Forelimb muscle (tissue), 1 donor: ENCODE results near the gene TET2. TPM values are rescaled to one million over a fixed set of nuclear protein-coding genes. Genes with fewer than 3 reads are reported as not detected.

ENCODE experiments used
- DNase-seq: peaks from one replicate; pipeline ENCODE4 v3.0.0-alpha.2; 2013; ENCODE audit warnings: low read depth
- polyA plus RNA-seq: library from polyadenylated mRNA; unstranded; fragments of 120-200 nt; gene quantifications from one replicate; pipeline ENCODE4 v1.2.1, GENCODE V29; 2013; ENCODE audit not compliant: insufficient read length

TET2 gene
- polyA plus RNA-seq, 1 donor: 32.4 TPM

DNA sequence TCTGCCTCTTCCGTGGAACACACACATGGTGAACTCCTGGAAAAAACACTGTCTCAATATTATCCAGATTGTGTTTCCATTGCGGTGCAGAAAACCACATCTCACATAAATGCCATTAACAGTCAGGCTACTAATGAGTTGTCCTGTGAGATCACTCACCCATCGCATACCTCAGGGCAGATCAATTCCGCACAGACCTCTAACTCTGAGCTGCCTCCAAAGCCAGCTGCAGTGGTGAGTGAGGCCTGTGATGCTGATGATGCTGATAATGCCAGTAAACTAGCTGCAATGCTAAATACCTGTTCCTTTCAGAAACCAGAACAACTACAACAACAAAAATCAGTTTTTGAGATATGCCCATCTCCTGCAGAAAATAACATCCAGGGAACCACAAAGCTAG is 87.9 kb downstream of the TET2 start:
- no peak for DNase-seq

- no peak for DNase-seq
Measured at GRCh38 chr4:105236202-105236915, 89.7 kb downstream of the TET2 start.

DNA sequence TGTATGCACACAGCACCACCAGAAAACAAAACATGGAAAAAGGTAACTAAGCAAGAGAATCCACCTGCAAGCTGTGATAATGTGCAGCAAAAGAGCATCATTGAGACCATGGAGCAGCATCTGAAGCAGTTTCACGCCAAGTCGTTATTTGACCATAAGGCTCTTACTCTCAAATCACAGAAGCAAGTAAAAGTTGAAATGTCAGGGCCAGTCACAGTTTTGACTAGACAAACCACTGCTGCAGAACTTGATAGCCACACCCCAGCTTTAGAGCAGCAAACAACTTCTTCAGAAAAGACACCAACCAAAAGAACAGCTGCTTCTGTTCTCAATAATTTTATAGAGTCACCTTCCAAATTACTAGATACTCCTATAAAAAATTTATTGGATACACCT is 90.2 kb downstream of the TET2 start:
- no peak for DNase-seq

DNA sequence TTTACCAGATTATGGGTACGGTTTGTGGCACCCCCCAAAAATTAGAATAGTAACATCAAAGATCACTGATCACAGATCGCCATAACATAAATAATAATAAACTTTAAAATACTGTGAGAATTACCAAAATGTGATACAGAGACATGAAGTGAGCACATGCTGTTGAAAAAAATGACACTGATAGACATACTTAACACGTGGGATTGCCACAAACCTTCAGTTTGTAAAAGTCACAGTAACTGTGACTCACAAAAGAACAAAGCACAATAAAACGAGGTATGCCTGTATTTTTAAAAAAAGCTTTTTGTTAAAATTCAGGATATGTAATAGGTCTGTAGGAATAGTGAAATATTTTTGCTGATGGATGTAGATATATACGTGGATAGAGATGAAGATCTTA is 93.4 kb downstream of the TET2 start:
- DNase-seq: no peak

DNA sequence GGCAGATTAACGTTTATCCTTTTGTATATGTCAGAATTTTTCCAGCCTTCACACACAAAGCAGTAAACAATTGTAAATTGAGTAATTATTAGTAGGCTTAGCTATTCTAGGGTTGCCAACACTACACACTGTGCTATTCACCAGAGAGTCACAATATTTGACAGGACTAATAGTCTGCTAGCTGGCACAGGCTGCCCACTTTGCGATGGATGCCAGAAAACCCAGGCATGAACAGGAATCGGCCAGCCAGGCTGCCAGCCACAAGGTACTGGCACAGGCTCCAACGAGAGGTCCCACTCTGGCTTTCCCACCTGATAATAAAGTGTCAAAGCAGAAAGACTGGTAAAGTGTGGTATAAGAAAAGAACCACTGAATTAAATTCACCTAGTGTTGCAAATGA is 94.8 kb downstream of the TET2 start:
- DNase-seq: no peak

- DNase-seq: no peak
Measured at GRCh38 chr4:105243446-105243845, 96.8 kb downstream of the TET2 start.

DNA sequence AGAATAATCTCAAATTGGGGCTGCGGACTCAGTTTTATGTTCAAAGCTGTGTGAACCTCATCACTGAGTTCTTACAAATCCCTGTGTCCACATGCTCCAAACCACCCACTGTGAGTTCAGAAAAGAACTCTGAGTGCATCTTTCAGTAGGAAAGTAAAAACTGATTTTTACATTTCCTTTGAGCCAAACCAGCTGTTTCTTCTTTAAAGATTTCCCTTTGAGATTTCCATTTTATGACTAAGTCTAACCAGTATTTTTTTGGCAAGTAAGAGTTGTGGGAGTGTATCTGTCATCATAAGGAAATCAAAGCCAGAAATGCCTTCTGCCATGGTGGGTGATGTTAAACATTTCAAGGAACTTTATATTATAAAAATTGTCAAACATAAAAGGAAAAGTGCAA is 100.0 kb downstream of the TET2 start:
- peak; percentile 6 for DNase-seq

GRCh38 chr4:105248613-105249012 is 101.9 kb downstream of the TET2 start:
- DNase-seq: no peak

GRCh38 chr4:105257817-105258495 is 111.3 kb downstream of the TET2 start:
- DNase-seq: no peak

GRCh38 chr4:105265689-105266088 is 119.0 kb downstream of the TET2 start:
- DNase-seq: no peak

DNA sequence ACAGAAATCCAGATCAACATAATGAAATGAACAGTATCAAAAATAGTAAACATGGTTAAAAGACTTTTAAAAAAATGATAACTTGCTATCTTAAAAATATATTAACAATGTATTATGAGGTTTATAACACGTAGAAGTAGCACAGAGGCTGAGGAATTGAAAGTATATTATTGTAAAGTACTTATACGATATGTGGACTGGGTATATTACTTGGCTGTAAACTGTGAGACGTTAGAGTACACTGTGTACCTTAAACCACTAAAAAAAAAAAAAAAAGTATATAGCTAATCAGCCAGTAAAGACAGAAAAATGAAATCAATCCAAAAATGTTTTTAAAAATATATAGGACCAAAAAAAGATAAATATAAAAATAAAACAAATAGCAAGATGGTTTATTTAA is 120.6 kb downstream of the TET2 start:
- DNase-seq: no peak

DNA sequence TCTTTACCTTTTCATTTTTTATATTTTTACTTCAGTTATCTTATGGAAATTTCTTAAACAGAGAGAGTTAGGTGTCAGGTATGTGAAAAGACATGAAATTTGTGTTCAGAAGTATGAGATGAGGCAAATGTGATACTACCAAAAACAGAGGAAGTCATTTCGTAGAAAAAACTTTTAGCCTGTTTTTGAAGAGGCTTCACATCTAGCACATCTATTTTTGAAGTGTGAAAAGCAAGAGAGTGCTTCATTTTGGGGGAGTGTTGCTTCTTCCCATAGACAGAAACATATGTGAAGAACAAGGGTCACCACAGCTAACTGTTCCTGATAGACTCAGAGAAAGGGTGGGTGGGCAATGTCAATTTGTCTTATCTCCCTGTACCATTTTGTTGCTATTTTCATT is 125.3 kb downstream of the TET2 start:
- DNase-seq: no peak

DNA sequence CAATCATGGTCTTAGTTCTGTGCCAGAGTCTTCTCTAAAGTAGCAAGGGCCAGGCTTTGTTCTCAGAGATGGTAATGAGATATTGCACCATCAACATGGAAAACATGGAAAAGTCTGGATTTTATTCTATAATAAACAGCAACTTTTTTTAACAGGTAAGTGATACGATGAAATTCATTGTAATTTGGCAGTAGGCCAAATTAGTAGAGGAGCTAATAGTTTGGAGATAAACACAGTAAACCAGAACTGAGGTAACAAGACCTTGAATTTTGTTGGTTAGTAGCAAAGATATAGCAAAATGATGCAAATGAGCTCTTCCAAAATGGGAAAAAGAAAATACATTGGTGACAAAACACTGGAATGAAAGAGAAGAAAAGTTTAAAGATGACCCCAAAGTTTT is 126.6 kb downstream of the TET2 start:
- DNase-seq: no peak

DNA sequence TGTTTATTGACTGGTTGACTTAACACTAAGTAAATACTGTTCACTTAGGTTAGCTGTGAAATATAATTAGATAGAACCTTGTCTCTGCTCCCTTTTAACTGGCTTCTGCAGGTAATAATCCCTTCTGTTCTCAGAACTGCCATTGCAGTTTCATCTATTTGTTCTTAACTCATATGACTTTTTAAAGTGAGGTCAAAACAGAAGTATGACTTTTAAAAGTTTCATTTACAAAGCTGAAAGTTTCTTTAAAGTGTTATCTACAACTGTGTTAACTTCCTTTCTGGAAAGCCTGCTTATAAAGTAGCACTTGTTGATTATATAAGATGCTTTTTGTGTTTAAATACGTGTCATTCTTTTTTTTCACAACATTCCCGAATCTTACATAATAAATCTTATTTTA is 127.4 kb downstream of the TET2 start:
- DNase-seq: no peak

GRCh38 chr4:105274504-105274903 is 127.8 kb downstream of the TET2 start:
- DNase-seq: no peak

DNA sequence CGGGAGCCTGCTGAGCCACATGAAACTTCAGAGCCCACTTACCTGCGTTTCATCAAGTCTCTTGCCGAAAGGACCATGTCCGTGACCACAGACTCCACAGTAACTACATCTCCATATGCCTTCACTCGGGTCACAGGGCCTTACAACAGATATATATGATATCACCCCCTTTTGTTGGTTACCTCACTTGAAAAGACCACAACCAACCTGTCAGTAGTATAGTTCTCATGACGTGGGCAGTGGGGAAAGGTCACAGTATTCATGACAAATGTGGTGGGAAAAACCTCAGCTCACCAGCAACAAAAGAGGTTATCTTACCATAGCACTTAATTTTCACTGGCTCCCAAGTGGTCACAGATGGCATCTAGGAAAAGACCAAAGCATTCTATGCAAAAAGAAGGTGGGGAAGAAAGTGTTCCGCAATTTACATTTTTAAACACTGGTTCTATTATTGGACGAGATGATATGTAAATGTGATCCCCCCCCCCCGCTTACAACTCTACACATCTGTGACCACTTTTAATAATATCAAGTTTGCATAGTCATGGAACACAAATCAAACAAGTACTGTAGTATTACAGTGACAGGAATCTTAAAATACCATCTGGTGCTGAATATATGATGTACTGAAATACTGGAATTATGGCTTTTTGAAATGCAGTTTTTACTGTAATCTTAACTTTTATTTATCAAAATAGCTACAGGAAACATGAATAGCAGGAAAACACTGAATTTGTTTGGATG is 129.9 kb downstream of the TET2 start:
- no peak for DNase-seq

GRCh38 chr4:105277702-105278101 is 131.0 kb downstream of the TET2 start:
- no peak for DNase-seq

DNA sequence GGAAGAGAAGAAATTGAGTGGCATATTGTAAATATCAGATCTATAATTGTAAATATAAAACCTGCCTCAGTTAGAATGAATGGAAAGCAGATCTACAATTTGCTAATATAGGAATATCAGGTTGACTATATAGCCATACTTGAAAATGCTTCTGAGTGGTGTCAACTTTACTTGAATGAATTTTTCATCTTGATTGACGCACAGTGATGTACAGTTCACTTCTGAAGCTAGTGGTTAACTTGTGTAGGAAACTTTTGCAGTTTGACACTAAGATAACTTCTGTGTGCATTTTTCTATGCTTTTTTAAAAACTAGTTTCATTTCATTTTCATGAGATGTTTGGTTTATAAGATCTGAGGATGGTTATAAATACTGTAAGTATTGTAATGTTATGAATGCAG is 132.6 kb downstream of the TET2 start:
- DNase-seq: no peak

- DNase-seq: peak; percentile 24
Measured at GRCh38 chr4:105280338-105281123, 133.9 kb downstream of the TET2 start.

GRCh38 chr4:105281124-105281415 is 134.4 kb downstream of the TET2 start:
- DNase-seq: no peak

GRCh38 chr4:105282489-105282888 is 135.8 kb downstream of the TET2 start:
- no peak for DNase-seq

DNA sequence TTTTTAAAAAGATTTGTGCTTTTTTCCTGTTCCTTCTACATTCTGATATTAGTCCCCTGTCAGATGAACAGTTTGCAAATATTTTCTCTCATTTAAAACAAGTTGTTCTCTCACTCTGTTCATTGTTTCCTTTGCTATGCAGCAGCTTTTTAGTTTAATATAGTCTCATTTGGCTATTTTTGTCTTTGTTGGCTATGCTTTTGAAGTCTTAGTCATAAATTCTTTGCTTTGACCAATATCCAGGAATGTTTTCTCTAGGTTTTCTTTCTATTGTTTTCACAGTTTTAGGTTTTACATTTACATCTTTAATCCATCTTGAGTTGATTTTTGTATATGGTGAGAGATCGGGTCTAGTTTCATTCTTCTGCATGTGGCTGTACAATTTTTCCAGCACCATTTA is 136.8 kb downstream of the TET2 start:
- DNase-seq: no peak
